Stimulated activated CD4-positive, alpha-beta T cell treated with anti-CD3 and anti-CD28 coated beads, Interleukin-1b, Interleukin-23, amount 100 ng/mL, for 48 hours (primary cell): ENCODE measurements around the gene MAP2K3.
"Not testable (repeated sequence)": the region's sequence is repeated elsewhere in the genome, so short reads cannot be mapped to it uniquely, and the experiment has no call there.

Experiments used
- DNase-seq: peaks from one replicate; pipeline ENCODE4 v3.0.0-alpha.2; 2020

Gene MAP2K3

GRCh38 chr17:21314261-21314664, 29.8 kb downstream of the MAP2K3 start:
- not testable (repeated sequence) for DNase-seq

- not testable (repeated sequence) for DNase-seq
Observed at GRCh38 chr17:21314701-21315111, 30.2 kb downstream of the MAP2K3 start.

- not testable (repeated sequence) for DNase-seq
Observed at GRCh38 chr17:21315246-21316000, 30.9 kb downstream of the MAP2K3 start.

DNA sequence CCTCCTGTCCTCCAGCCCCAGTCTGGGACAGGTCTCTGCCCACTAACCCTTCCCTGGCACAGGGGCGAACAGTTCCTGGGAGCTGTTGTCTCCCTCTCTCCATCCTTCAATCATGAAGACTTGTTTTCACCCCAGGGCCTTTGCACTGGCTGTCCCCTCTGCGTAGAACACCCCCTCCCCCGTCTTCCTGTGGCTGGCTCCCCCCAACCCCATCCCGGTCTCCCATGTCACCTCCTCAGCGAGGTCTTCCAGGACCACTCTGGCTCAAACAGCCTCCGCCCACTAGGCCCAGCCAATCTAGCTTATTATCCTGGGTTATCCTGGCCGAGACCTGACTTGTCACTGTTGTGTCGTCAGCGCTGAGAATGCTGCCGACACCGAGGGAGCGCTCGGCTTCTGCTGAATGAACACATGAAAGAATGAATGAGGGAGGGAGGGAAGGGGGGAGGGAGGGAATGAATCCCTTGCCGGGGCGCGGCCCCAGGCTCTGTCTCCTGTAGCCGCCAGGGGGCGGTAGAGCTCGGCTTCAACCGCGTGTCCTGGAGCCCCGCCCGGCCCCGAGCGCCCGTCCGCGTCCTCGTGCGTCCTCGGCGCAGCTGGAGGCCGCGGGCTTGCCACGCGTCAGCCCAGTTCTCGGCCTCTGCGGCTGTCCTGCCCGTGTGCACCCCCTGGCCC, 31.8 kb downstream of the MAP2K3 start:
- DNase-seq, result not testable (repeated sequence)

DNA sequence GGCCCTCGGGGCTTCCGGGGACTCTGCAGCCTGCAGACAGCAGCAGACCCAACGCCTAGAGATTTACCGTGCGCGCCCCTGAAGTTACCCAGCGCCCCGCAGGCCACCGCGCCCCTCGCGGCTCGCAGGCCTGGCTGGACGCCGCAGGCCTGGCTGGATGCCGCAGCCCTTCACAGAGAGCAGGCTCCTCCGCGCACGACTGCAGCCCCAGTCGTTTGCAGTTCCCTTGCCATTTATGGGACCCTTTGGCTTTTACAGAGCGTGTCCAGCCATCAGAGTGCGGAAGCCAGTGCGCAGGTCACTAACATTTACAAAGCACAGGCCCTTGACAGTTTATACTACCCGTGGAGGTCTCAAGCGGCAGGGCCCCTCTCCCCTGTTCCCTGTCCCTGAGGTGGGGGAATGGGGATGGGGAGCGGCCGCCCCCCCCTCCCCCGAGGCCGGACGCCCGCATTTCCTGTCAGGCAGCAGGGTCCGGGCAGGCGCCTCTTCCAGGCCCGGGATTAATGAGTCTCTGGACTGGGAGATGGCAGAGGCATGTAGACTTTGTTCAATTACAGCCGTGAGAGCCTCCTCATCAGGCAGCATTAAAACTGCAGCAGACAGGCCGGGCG, 32.5 kb downstream of the MAP2K3 start:
- DNase-seq, result not testable (repeated sequence)

DNA sequence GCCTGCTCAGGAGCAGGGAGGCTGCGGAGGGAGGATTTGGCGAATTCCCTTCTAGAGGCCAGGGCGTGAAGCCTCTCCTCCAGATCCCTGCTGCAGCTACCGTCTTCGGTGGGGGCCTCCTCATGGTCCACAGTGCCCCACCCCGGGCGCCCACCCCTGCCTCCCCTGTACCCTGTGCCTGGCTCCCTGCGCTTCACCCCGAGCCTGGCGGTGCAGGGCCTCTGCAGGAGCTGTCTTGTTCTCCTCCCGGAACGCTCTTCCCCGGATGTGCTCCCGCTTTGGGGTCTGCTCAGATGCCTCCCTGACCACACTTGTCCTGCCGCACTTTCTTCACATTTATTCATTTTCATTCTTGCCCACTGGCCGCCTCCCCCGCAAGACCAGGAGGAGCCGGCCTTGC, 33.3 kb downstream of the MAP2K3 start:
- not testable (repeated sequence) for DNase-seq

GRCh38 chr17:21318439-21318838, 33.9 kb downstream of the MAP2K3 start:
- no peak for DNase-seq

GRCh38 chr17:21318856-21319255, 34.3 kb downstream of the MAP2K3 start:
- DNase-seq, result not testable (repeated sequence)

DNA sequence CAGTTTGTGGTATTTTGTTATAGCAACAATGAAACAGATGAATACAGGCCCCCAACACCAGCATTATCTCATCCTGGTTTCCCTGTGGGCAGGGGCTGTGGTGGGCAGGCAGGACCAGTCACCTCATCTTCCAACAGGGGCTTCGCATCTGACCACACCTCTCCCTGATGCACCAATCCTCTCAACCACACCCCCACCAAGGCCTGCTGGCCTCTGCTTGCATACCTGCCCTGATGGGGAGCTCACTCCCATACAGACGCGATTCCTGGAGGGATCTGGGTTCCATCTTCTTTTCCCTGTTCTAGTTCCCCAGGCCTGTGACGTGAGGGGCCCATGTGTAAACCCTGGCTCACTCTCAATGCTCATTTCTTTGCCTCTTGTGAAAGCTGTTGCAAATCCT, 34.7 kb downstream of the MAP2K3 start:
- DNase-seq, result not testable (repeated sequence)

DNA sequence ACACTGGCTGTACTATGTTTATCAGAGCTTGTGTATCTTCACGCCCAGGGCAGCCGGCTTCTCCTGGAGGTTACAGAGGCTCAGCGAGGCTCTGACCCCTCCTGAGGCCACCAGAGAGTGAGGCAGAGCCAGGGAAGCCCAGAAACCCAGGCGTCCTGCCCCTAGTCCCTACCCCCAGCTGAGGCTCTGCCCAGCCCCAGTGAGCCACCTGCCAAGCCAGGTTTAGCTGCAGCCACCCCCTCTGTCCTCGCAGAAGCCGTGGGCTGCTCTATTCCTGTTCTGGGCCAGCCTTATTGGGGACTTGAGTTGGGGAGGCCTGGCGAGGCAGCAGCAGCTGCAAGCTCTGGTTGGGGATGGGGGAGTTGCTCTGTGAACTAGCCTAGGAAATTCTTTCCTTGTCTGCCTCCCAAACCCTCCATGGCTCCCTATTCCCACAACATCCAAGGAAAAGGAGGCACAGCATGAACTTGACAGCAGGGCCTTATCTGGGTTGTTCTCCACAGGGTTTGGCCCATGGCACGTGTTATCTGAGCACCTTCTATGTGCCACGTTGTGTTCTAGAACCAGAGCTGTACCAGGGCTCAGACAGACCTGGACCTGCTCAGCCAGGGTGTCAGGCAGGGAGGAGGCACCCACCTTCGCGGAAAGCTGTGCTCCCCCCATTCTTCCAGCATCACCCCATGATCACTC, 35.3 kb downstream of the MAP2K3 start:
- not testable (repeated sequence) for DNase-seq

GRCh38 chr17:21320430-21320829, 35.9 kb downstream of the MAP2K3 start:
- not testable (repeated sequence) for DNase-seq

DNA sequence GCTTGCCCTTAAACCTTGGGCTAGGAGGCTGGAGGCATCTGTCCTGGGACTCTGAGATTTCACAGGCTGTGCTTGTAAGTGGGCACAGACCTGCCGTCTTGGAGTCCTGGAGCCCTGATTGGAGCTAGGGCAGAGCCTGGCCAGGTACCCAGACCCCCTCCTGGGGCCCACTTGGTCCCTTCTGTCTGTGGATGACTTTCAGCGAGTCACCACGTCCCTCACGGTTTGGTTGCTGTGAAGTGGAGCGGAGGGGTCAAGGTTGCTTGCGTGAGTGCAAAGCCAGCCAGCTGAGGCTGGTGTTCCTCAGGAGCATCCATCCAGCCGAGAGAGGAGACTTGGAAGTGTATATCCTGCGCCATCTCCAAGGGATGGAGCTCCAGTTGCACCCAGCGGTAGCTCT, 36.5 kb downstream of the MAP2K3 start:
- not testable (repeated sequence) for DNase-seq

- not testable (repeated sequence) for DNase-seq
Observed at GRCh38 chr17:21321744-21322191, 37.3 kb downstream of the MAP2K3 start.

DNA sequence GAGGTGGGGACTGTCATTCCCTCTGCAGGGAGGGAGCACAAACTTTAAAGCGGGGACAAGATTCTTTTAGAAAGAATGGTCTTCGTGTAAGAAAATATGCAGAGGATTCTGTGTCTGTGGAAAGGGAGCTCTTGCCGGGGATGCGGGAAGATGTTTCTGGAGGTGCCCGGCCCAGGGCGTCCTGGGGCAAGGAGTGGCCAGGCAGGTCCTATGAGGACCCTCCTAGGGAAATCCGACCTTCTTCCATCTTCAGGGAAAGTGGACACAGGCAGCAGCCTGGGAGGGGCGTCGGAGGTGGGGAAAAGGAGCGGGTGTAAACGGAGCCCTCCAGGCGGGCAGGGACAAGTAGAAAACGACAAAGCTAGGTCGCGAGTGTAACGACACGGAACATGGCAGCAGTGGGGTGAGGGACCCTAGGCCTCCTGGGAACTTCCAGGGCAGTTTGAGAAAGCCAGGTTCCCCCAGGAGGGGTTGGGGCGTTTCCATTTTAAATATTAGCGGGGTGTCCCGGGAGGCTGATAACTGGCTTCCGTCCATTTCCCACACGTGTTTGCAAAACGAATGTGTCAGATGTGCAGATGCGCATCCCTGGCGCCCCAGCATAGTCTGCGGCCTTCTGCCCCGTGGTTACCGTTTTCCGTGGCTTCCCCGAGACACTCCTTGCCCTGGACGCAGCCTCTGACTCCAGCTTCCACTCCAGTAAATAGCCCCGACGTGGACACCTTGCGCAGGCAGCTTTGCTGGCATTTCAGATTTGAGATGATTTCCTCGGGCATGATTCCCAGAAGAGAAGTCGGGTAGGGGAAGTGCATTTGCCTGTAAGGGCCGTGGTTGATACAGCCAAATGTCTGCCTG, 39.0 kb downstream of the MAP2K3 start:
- DNase-seq, result not testable (repeated sequence)

DNA sequence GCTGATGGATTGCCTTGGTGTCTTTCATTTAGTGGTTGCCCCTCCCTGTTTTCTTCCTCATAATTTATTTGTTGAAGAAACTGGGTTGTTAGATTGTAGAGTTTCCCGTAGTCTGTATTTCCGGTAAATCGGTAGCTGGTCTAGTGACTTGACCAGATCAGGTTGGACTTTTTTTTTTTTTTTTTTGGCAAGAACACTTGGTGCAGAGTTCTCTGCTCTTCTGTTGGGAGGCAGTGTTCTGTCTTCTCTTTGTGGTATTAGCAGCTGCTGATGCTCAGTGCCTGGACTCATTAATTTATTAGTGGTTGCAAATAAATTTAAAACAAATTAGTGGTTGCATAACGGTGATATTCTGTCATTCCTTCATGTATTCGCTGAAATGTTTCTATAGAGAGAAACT, 40.2 kb downstream of the MAP2K3 start:
- DNase-seq, result not testable (repeated sequence)

GRCh38 chr17:21327921-21328320, 43.4 kb downstream of the MAP2K3 start:
- not testable (repeated sequence) for DNase-seq

GRCh38 chr17:21328778-21329177, 44.3 kb downstream of the MAP2K3 start:
- not testable (repeated sequence) for DNase-seq

- no peak for DNase-seq
Observed at GRCh38 chr17:21330436-21331160, 46.1 kb downstream of the MAP2K3 start.

GRCh38 chr17:21336541-21337294, 52.2 kb downstream of the MAP2K3 start:
- DNase-seq, result not testable (repeated sequence)

DNA sequence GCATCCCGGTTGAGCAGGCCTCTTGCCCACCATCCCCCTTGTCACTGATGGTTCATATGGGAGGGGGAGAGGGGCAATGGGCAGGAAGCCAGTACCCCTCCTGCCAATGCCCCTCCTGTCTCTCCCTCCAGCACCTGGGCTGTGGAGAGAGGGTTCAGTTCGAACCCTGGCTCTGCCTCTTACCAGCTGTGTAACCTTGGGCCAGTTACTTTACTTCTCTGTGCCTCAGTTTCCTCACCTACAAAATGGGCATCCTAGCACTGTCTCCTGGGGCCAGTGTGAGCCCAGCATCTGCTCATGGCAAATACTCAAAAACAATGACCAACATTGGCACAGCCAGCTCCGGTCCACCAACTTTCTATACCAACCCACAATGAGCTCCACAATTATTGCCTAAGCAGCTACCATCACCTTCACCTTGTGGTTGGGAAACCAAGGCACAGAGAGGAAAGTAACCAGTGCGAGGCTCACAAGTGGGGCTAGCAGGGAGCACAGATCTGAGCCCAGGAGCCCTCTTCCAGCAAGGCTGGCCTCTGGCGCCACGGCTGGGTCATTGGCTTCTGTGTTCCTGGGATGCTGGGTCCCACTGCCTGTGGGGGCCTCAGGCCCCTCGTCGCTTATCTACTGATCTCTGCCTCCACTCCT, 53.6 kb downstream of the MAP2K3 start:
- DNase-seq, result not testable (repeated sequence)
